T47D (cell line): ENCODE data around the gene PRKCZ.

Source experiments
- DNase-seq, 2 experiments: peaks; one replicate each; pipeline versions ENCODE4 v3.0.0 to v3.0.0-alpha.2; 2011 to 2012; ENCODE audit warnings: low read depth in 1 of 2, low spot score in 1 of 2
- JUND ChIP-seq: IDR thresholded peaks from 2 replicates; pipeline ENCODE4 v1.6.1; 2012; ENCODE audit warnings: low read depth
- in situ Hi-C: cut with HindIII; loops from 2 replicates; pipeline ENCODE4 v1.10.0; 2016; ENCODE audit warnings: low sequenced_read_pairs, low pct_unique_long_range_greater_than_20kb

PRKCZ gene

GRCh38 chr1:2043886-2044285, 6.3 kb upstream of the PRKCZ start:
- in situ Hi-C loops: no loop called here
- DNase-seq: no peak
- no peak for TF ChIP-seq JUND

DNA sequence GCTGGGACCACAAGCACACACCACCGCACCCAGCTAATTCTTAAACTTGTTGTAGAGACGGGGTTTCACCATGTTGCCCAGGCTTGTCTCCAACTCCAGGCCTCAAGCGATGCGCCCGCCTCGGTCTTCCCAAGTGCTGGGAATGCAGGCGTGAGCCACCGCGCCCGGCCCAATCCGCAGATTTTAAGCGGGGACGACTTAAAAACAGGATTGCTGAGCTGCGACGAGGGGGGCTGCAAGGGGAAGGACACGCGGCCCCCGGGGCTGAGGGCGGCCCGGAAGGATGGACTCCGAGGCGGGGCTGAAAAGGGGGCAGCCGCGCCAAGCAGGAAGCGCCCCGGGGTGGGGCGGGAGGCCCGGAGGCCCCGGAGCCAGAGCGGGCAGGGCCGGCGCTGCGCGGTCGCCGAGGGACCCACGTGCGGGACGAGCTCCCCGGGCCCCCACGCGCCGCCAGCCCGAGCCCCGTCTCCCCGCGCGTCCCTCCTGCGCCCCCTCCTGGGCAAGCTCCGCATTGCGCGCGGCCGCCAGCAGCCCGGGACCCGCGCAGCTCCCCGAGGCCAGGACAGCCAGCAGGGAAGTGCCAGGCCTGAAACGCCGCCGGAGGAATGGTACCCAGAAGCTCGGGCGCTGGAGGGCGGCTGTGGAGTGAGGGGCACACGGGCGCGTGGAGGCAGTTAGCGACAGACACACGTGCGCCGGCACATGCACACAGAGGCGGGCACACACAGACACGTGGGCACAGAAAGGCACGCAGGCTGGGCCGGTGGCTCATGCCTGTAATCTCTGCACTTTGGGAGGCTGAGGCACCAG, 5.5 kb upstream of the PRKCZ start:
- in situ Hi-C loops: no loop called here
- DNase-seq: peak; percentile 60 to 70
- no peak for TF ChIP-seq JUND

GRCh38 chr1:2045468-2046173, 4.6 kb upstream of the PRKCZ start:
- in situ Hi-C loops: no loop called here
- no peak for TF ChIP-seq JUND
- DNase-seq: no peak

- no peak for TF ChIP-seq JUND
- DNase-seq: peak; percentile 79 to 82
- in situ Hi-C loops: no loop called here
Measured at GRCh38 chr1:2046174-2046917, 3.9 kb upstream of the PRKCZ start.

GRCh38 chr1:2046953-2047748, 3.1 kb upstream of the PRKCZ start:
- TF ChIP-seq JUND: no peak
- in situ Hi-C loops: no loop called here
- DNase-seq: no peak

- TF ChIP-seq JUND: no peak
- in situ Hi-C loops: no loop called here
Measured at GRCh38 chr1:2047749-2048729, 2.2 kb upstream of the PRKCZ start.

DNA sequence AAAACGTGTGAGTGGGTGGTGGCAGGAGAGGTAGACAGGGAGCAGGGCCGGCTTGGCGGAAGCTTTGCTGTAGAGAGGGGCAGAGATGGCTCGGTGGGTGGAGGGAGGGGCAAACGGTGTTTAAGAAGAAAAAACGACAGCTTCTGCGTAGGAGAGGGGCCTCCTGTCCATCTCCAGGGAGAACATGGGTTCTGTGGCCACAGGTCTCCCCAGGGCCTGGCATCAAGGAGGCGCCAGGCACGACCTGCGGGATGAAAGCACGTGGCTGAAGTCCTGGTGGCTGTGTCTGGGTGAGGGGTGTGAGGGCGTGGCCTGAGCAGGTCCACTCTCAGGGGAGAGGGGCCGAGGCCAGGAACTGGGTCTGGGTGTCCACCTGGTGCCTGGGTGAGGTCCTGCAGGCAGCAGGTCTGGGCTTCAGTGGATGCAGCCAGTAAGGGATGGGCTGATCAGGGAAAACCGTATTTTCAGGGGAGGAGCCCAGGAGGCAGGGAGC, 940 bp upstream of the PRKCZ start:
- no peak for TF ChIP-seq JUND
- in situ Hi-C loops: no loop called here
- peak in 1 of 2 experiments; percentile 73 for DNase-seq

More at GRCh38 chr1:2047749-2048729, 2.2 kb upstream of the PRKCZ start:
- peak in 1 of 2 experiments; percentile 11 for DNase-seq

DNA sequence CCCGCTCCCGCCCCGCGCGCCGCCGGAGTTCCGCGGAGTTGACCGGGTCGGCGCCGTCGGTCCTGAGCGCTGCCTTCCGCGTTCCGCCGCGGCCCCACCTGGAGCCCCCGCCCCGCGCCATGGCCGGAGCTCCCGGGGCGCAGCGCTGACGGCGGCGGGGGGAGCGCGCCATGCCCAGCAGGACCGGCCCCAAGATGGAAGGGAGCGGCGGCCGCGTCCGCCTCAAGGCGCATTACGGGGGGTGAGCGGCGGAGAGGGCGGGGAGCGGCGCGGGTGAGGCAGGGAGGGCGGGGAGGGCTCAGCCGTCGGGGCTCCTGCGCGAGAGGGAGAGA, 216 bp downstream of the PRKCZ start:
- in situ Hi-C loops: no loop called here
- DNase-seq: no peak
- no peak for TF ChIP-seq JUND

DNA sequence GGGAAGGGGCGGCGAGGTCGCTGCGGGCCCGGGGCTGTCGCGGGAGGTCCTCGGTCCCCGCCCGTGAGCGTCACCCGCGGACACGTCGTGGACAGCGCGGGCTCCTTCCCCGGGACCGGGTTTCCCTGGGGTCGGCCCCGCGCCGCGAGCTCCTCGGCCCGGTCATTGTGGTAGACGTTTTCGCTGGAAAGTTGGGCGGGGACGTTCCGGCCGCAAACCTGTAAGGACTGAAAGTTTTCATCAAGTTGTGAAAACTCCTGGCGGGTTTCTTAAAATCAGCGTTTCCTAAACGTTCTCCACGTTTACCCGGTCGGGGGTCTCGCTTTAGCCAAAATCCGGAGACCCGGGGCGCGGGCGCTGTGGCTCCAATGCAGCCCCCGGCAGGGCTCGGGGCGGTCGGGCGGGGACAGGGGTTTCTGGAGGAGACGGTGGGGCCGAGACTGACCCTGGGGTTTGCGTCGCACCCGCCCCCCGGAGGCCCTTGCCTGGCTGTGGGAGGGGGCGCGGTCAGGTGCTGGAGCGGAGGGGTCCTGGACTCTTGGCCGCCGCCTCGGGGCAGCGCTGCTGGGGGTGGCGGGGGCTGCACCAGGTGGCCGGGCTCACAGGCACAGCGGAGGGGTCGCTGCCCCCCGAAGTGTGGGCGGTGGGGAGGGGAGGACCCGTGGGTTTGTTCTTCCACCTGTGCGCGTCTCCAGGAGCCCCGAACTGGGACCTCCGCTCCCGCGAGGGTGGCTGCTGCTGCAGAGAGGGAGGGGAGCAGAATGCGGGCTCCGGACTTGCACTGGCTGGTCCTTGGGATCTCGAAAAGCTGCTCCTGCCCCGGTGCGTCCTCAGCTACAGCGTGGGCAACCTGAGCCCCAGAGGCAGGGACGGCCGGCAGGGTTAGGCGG, 827 bp downstream of the PRKCZ start:
- in situ Hi-C loops: no loop called here
- TF ChIP-seq JUND: no peak
- no peak for DNase-seq

GRCh38 chr1:2052054-2052679, 2.0 kb downstream of the PRKCZ start:
- in situ Hi-C loops: no loop called here
- no peak for DNase-seq
- no peak for TF ChIP-seq JUND
